Lower leg skin (tissue), 4 donors: ENCODE data around the gene MMP11. TPM values are rescaled to one million over a fixed set of nuclear protein-coding genes. Genes with fewer than 3 reads are reported as not detected.

Experiments
- DNase-seq, 2 donors: peaks; one replicate each; pipeline ENCODE4 v3.0.0-alpha.2; 2019; ENCODE audit warnings: low spot score in 2 of 2
- H3K4me3 ChIP-seq: fragments of 200-600 bp; sonication (generic); 2 replicates; pipeline ENCODE4 v1.5.1; 2017; ENCODE audit warnings: mild to moderate bottlenecking, low read depth; ENCODE audit not compliant: poor library complexity, severe bottlenecking
- CTCF ChIP-seq, 3 donors: fragments of 450-650 bp; IDR thresholded peaks; one replicate each; pipeline ENCODE4 v1.5.1; 2016; ENCODE audit warnings: antibody characterized with exemption in 3 of 3, mild to moderate bottlenecking in 3 of 3, moderate library complexity in 2 of 3
- POLR2A ChIP-seq, 2 donors: fragments of 450-650 bp; IDR thresholded peaks; one replicate each; pipeline ENCODE4 v1.6.1; 2016 to 2017; ENCODE audit warnings: antibody characterized with exemption in 2 of 2, mild to moderate bottlenecking in 1 of 2, moderate library complexity in 1 of 2
- WGBS, 2 donors: methylation state at CpG; one replicate each; pipeline ENCODE4 v1.1.5; 2018; 5-methylcytosine and 5-hydroxymethylcytosine counted together
- intact Hi-C: fragments of 100-400 bp; cut with DNase I; formaldehyde crosslinking; loops from one replicate; pipeline ENCODE4 v1.15.0; 2023; ENCODE audit warnings: low total_unique reads
- total RNA-seq, 4 donors: library from RNA; depleted of rRNA; stranded (reverse); fragments of >200 nt; gene quantifications; one replicate each; pipeline ENCODE4 v1.1.0, GENCODE V29; 2016

Gene MMP11
- total RNA-seq, 4 donors from 2014 or later, result 0.51 to 2.7 (median 1.9) TPM

- DNase-seq, result no peak
- intact Hi-C loops, result no loop called here
- 74 to 77% methylated on average over 6 of the region's 6 CpGs for WGBS, 2 donors
- TF ChIP-seq CTCF (IDR thresholded peaks at IDR 0.05), result no peak
- TF ChIP-seq POLR2A (IDR thresholded peaks at IDR 0.05), result no peak
- H3K4me3 ChIP-seq, result no peak overlapping the region
Observed at GRCh38 chr22:23754980-23755636, 17.5 kb upstream of the MMP11 start.

- H3K4me3 ChIP-seq, result no peak overlapping the region
- 71 to 81% methylated on average over 8 of the region's 8 CpGs for WGBS, 2 donors
- no peak for TF ChIP-seq POLR2A (IDR thresholded peaks at IDR 0.05)
- no peak for TF ChIP-seq CTCF (IDR thresholded peaks at IDR 0.05)
- no peak for DNase-seq
- intact Hi-C loops, result no loop called here
Observed at GRCh38 chr22:23755711-23756110, 16.9 kb upstream of the MMP11 start.

GRCh38 chr22:23756891-23757290, 15.8 kb upstream of the MMP11 start:
- no peak overlapping the region for H3K4me3 ChIP-seq
- no peak for DNase-seq
- 65 to 73% methylated on average over 4 of the region's 4 CpGs for WGBS, 2 donors
- TF ChIP-seq POLR2A (IDR thresholded peaks at IDR 0.05), result no peak
- no peak for TF ChIP-seq CTCF (IDR thresholded peaks at IDR 0.05)
- intact Hi-C loops, result no loop called here

GRCh38 chr22:23759566-23759965, 13.1 kb upstream of the MMP11 start:
- TF ChIP-seq POLR2A (IDR thresholded peaks at IDR 0.05) (no peak), CTCF (IDR thresholded peaks at IDR 0.05) (no peak)
- DNase-seq, result no peak
- H3K4me3 ChIP-seq, result no peak overlapping the region
- intact Hi-C loops, result no loop called here
- WGBS, 2 donors, result 91 to 94% methylated on average over 4 of the region's 4 CpGs

- H3K4me3 ChIP-seq, result no peak overlapping the region
- intact Hi-C loops, result no loop called here
- WGBS, 2 donors, result 87 to 92% methylated on average over 6 of the region's 6 CpGs
- DNase-seq, result no peak
- TF ChIP-seq CTCF (IDR thresholded peaks at IDR 0.05) (no peak), POLR2A (IDR thresholded peaks at IDR 0.05) (no peak)
Observed at GRCh38 chr22:23760056-23760455, 12.6 kb upstream of the MMP11 start.
